ENCODE measurements around the gene HSCB. TPM values are rescaled to one million over a fixed set of nuclear protein-coding genes. Genes with fewer than 3 reads are reported as not detected.

Gene HSCB
- total and polyA plus RNA-seq, 4 donors = 10.3 to 19.8 (median 13.3) TPM

Other genes starting within 250 kb of the HSCB start
- gene TTC28, start 62.2 kb upstream of the HSCB start, total RNA-seq = 10 to 100 TPM; 43.9 to 72.2 TPM
- gene TTC28, start 62.2 kb upstream of the HSCB start, polyA plus RNA-seq = 1 to 10 TPM; 4.7 to 5.7 TPM
- gene CHEK2, start 219 bp upstream of the HSCB start, total RNA-seq = 10 to 100 TPM in 1 of 2 donors, 1 to 10 TPM in 1; 8.6 to 10.0 TPM
- gene CHEK2, start 219 bp upstream of the HSCB start, polyA plus RNA-seq = 10 to 100 TPM in 1 of 2 donors, 1 to 10 TPM in 1; 6.0 to 10.4 TPM
- gene CCDC117, start 30.7 kb downstream of the HSCB start, total RNA-seq = 10 to 100 TPM; 21.4 to 29.2 TPM
- 10 to 100 TPM in 1 of 2 donors, 1 to 10 TPM in 1; 7.8 to 11.4 TPM for gene CCDC117, start 30.7 kb downstream of the HSCB start, polyA plus RNA-seq
- gene XBP1, start 58.5 kb downstream of the HSCB start, total RNA-seq = 100 to 1,000 TPM; 298 to 341 TPM
- gene XBP1, start 58.5 kb downstream of the HSCB start, polyA plus RNA-seq = 100 to 1,000 TPM; 144 to 324 TPM
- 10 to 100 TPM in 1 of 2 donors, 1 to 10 TPM in 1; 9.5 to 10.2 TPM for gene ZNRF3, start 141.5 kb downstream of the HSCB start, total RNA-seq
- 1 to 10 TPM; 3.5 to 4.2 TPM for gene ZNRF3, start 141.5 kb downstream of the HSCB start, polyA plus RNA-seq